HCT116 (cell line): ENCODE measurements around the gene ERC1. TPM values are rescaled to one million over a fixed set of nuclear protein-coding genes. Genes with fewer than 3 reads are reported as not detected.

ENCODE experiments used
- ATAC-seq: fragments of 200-7000 bp; cut with Tn5 transposase; 2 replicates; pipeline ENCODE4 v1.9.1; 2020; ENCODE audit warnings: mild to moderate bottlenecking, moderate library complexity
- BruUV-seq: library from RNA; stranded (reverse); fragments of 400-500 nt; replicated peaks from 2 replicates; lab custom pipeline; 2021; lab: Mats Ljungman, UMichigan
- CTCF ChIA-PET: fragments of 300-600 bp; sonication (Branson Sonifier 250); formaldehyde crosslinking; loops from one replicate; lab custom pipeline; 2021; ENCODE audit warnings: antibody characterized with exemption; lab: Charles Lee
- POLR2A ChIA-PET: fragments of 300-600, 350-600 bp; sonication (Branson Sonifier 250); formaldehyde crosslinking; loops from one replicate; lab custom pipeline; 2021; ENCODE audit warnings: antibody characterized with exemption; lab: Charles Lee
- RAD21 ChIA-PET, 2 experiments: fragments of 300-600 bp; sonication (Branson Sonifier 250); formaldehyde crosslinking; loops; one replicate each; lab custom pipeline; 2023; ENCODE audit warnings: low total read pairs in 2 of 2; ENCODE audit not compliant: uncharacterized antibody in 2 of 2, unreplicated experiment in 2 of 2, low non-redundant PET in 1 of 2; lab: Charles Lee
- DNase-seq: peaks from one replicate; pipeline ENCODE4 v3.0.0-alpha.2; 2010; ENCODE audit warnings: low read depth, low spot score
- H2AFZ ChIP-seq: fragments of 200-600 bp; shearing (Covaris generic), sonication (generic); 2 replicates; pipeline ENCODE4 v1.6.1; 2017; ENCODE audit warnings: low read depth, mixed run types, mixed read lengths, antibody characterized with exemption, low read length; ENCODE audit not compliant: poor library complexity, severe bottlenecking
- H3K27ac ChIP-seq: 2 replicates; pipeline ENCODE4 v1.5.1; 2012; ENCODE audit warnings: low read depth, low read length
- H3K27me3 ChIP-seq: fragments of 200-600 bp; sonication (generic); 2 replicates; pipeline ENCODE4 v1.6.1; 2016; ENCODE audit warnings: mixed run types, low read length, mixed read lengths; ENCODE audit not compliant: insufficient read depth
- H3K36me3 ChIP-seq, 2 experiments: fragments of 200-500 bp in 1 of 2; fragments of 200-600 bp in 1 of 2; sonication (Bioruptor generic) in 1 of 2; sonication (generic) in 1 of 2; 2 replicates each; pipeline versions ENCODE4 v1.5.1 to v1.6.1; 2014 to 2016; ENCODE audit warnings: low read length in 2 of 2, inconsistent platforms in 1 of 2, mixed read lengths in 1 of 2, mixed run types in 1 of 2; ENCODE audit not compliant: insufficient read depth in 2 of 2, control insufficient read depth in 1 of 2
- H3K4me1 ChIP-seq, 2 experiments: fragments of 200-600 bp in 1 of 2; sonication (generic) in 1 of 2; 2 replicates each; pipeline versions ENCODE4 v1.5.1 to v1.6.1; 2012 to 2017; ENCODE audit warnings: low read length in 2 of 2, inconsistent platforms in 1 of 2, mild to moderate bottlenecking in 1 of 2, mixed read lengths in 1 of 2, mixed run types in 1 of 2, moderate library complexity in 1 of 2; ENCODE audit not compliant: insufficient read depth in 2 of 2, control insufficient read depth in 1 of 2
- H3K4me2 ChIP-seq: fragments of 200-600 bp; sonication (generic); 2 replicates; pipeline ENCODE4 v1.6.1; 2017; ENCODE audit warnings: mixed run types, low read length, mixed read lengths
- H3K4me3 ChIP-seq, 2 experiments: fragments of 200-600 bp in 1 of 2; sonication (generic) in 1 of 2; replicated peaks in 1 of 2; 2 replicates each; pipeline ENCODE4 v1.5.1; 2011 to 2016; ENCODE audit warnings: low read length in 2 of 2, control low read depth in 1 of 2, low read depth in 1 of 2, mild to moderate bottlenecking in 1 of 2, mixed read lengths in 1 of 2, mixed run types in 1 of 2
- H3K79me2 ChIP-seq: fragments of 200-600 bp; sonication (generic); 2 replicates; pipeline ENCODE4 v1.6.1; 2017; ENCODE audit warnings: mild to moderate bottlenecking, mixed run types, low read length, moderate library complexity, mixed read lengths; ENCODE audit not compliant: insufficient read depth
- H3K9ac ChIP-seq: fragments of 200-600 bp; sonication (generic); 2 replicates; pipeline ENCODE4 v1.6.1; 2016; ENCODE audit warnings: low read length, mixed read lengths
- H3K9me2 ChIP-seq: fragments of 200-600 bp; sonication (generic), shearing (Covaris generic); 2 replicates; pipeline ENCODE4 v1.6.1; 2017; ENCODE audit warnings: mixed run types, mild to moderate bottlenecking, moderate library complexity; ENCODE audit not compliant: insufficient read depth
- H3K9me3 ChIP-seq, 2 experiments: fragments of 200-500 bp in 1 of 2; fragments of 200-600 bp in 1 of 2; sonication (Bioruptor generic) in 1 of 2; sonication (generic) in 1 of 2; 2 replicates each; pipeline ENCODE4 v1.6.1; 2014 to 2017; ENCODE audit warnings: low read length in 2 of 2, mixed read lengths in 2 of 2, inconsistent platforms in 1 of 2, low read depth in 1 of 2, mild to moderate bottlenecking in 1 of 2, mixed run types in 1 of 2, moderate library complexity in 1 of 2; ENCODE audit not compliant: control insufficient read depth in 1 of 2, insufficient read depth in 1 of 2
- H4K20me1 ChIP-seq: fragments of 200-600 bp; sonication (generic), shearing (Covaris generic); 2 replicates; pipeline ENCODE4 v1.6.1; 2017; ENCODE audit warnings: mixed run types, mild to moderate bottlenecking, moderate library complexity; ENCODE audit not compliant: insufficient read depth
- CEBPB ChIP-seq: IDR thresholded peaks from 2 replicates; pipeline ENCODE4 v1.6.1; 2012; ENCODE audit warnings: low read depth
- EGR1 ChIP-seq: IDR thresholded peaks from 2 replicates; pipeline ENCODE4 v1.6.1; 2012; ENCODE audit warnings: low read depth
- ELF1 ChIP-seq: IDR thresholded peaks from 2 replicates; pipeline ENCODE4 v1.6.1; 2012; ENCODE audit warnings: low read depth, borderline replicate concordance
- MAX ChIP-seq: IDR thresholded peaks from 2 replicates; pipeline ENCODE4 v1.6.1; 2012
- POLR2A ChIP-seq: IDR thresholded peaks from 2 replicates; pipeline ENCODE4 v1.7.0; 2011; ENCODE audit warnings: borderline replicate concordance; ENCODE audit not compliant: insufficient read depth, insufficient read length; ENCODE audit errors: extremely low read depth
- RAD21 ChIP-seq: IDR thresholded peaks from 2 replicates; pipeline ENCODE4 v1.6.1; 2012; ENCODE audit warnings: low read depth, mild to moderate bottlenecking
- REST ChIP-seq: IDR thresholded peaks from 2 replicates; pipeline ENCODE4 v1.6.1; 2012; ENCODE audit warnings: low read depth
- SIN3A ChIP-seq: IDR thresholded peaks from 2 replicates; pipeline ENCODE4 v1.6.1; 2012; ENCODE audit warnings: low read depth
- TCF7L2 ChIP-seq: IDR thresholded peaks from 2 replicates; pipeline ENCODE4 v1.7.0; 2011; ENCODE audit warnings: borderline replicate concordance, inconsistent platforms; ENCODE audit not compliant: insufficient read depth, insufficient read length; ENCODE audit errors: extremely low read depth
- intact Hi-C: fragments of 100-400 bp; cut with micrococcal nuclease; formaldehyde crosslinking; loops from 2 replicates; pipeline ENCODE4 v1.10.0; 2022
- total RNA-seq: library from RNA; stranded (reverse); gene quantifications from one replicate; pipeline ENCODE4 v1.2.1, GENCODE V29; 2021; ENCODE audit not compliant: unreplicated experiment

Gene ERC1
- total RNA-seq, 1 experiment from 2014 or later, result 41.9 TPM

GRCh38 chr12:1309613-1310012, 318.6 kb downstream of the ERC1 start:
- no peaks in the 10 kb centered on the region for H3K36me3 ChIP-seq
- RAD21 ChIA-PET, result no interaction called here
- BruUV-seq, result no TSS peak
- no peaks in the 10 kb centered on the region for H3K9me3 ChIP-seq
- H4K20me1 ChIP-seq, result no peaks in the 10 kb centered on the region
- no peaks in the 10 kb centered on the region for H3K79me2 ChIP-seq
- CTCF ChIA-PET, result no interaction called here
- intact Hi-C loops, result no loop called here
- no peak for TF ChIP-seq CEBPB
- no peak for TF ChIP-seq TCF7L2
- TF ChIP-seq ELF1, result no peak
- TF ChIP-seq EGR1, result no peak
- TF ChIP-seq SIN3A, result no peak
- no peak for TF ChIP-seq MAX
- no peak for TF ChIP-seq REST
- TF ChIP-seq POLR2A, result no peak
- no peak for TF ChIP-seq RAD21
- H3K4me3 ChIP-seq, result no peak overlapping the region
- POLR2A ChIA-PET, result no interaction called here
- no peak overlapping the region for H3K4me2 ChIP-seq
- H2AFZ ChIP-seq, result no peak overlapping the region
- H3K9ac ChIP-seq, result no peak overlapping the region
- no peaks in the 10 kb centered on the region for H3K27me3 ChIP-seq
- H3K27ac ChIP-seq, result no peak overlapping the region
- H3K9me2 ChIP-seq, result no peaks in the 10 kb centered on the region
- DNase-seq (no peak), ATAC-seq (no peak)
- H3K4me1 ChIP-seq, result no peaks in the 10 kb centered on the region
